B cell (primary cell): ENCODE measurements around the gene CAPN15. TPM values are rescaled to one million over a fixed set of nuclear protein-coding genes. Genes with fewer than 3 reads are reported as not detected.

Source experiments
- ATAC-seq: fragments of 200-7000 bp; cut with Tn5 transposase; one replicate; pipeline ENCODE4 v1.10.0; 2021; ENCODE audit warnings: low read depth, mild to moderate bottlenecking, moderate number of reproducible peaks, moderate library complexity
- CTCF ChIA-PET: fragments of 350-600 bp; sonication (Branson Sonifier 250); formaldehyde crosslinking; loops from one replicate; lab custom pipeline; 2021; ENCODE audit warnings: antibody characterized with exemption, inconsistent platforms; lab: Charles Lee
- POLR2A ChIA-PET: fragments of 350-600 bp; sonication (Branson Sonifier 250); formaldehyde crosslinking; loops from one replicate; lab custom pipeline; 2021; ENCODE audit warnings: antibody characterized with exemption; lab: Charles Lee
- DNase-seq: peaks from one replicate; pipeline ENCODE4 v3.0.0; 2013
- H2AFZ ChIP-seq: 2 replicates; pipeline ENCODE4 v1.6.1; 2012; ENCODE audit warnings: mild to moderate bottlenecking, low read depth, low read length; ENCODE audit not compliant: insufficient read depth, poor library complexity, severe bottlenecking
- H3K27ac ChIP-seq, 2 donors: 1 replicate in 1 of 2; 2 replicates in 1 of 2; pipeline ENCODE4 v1.5.1; 2012 to 2013; ENCODE audit warnings: low read length in 2 of 2, mild to moderate bottlenecking in 2 of 2, moderate library complexity in 1 of 2
- H3K27me3 ChIP-seq, 4 experiments: fragments of 200-600 bp in 1 of 4; sonication (generic) in 1 of 4; replicated peaks in 1 of 4; 1 replicate in 2 of 4; 2 replicates in 2 of 4; pipeline versions ENCODE4 v1.6.1 to v1.7.0; 2013 to 2016; ENCODE audit warnings: low read length in 3 of 4, mild to moderate bottlenecking in 2 of 4, mixed read lengths in 1 of 4, moderate library complexity in 1 of 4; ENCODE audit not compliant: insufficient read depth in 4 of 4, control insufficient read depth in 3 of 4; ENCODE audit errors: control extremely low read depth in 1 of 4
- H3K36me3 ChIP-seq, 2 experiments: replicated peaks in 1 of 2; 1 replicate in 1 of 2; 2 replicates in 1 of 2; pipeline versions ENCODE4 v1.6.1 to v1.7.1; 2013; ENCODE audit warnings: low read length in 1 of 2; ENCODE audit not compliant: insufficient read depth in 2 of 2, control insufficient read depth in 1 of 2; ENCODE audit errors: control extremely low read depth in 1 of 2, extremely low read depth in 1 of 2
- H3K4me1 ChIP-seq, 2 donors: fragments of 200-600 bp in 1 of 2; sonication (generic) in 1 of 2; 1 replicate in 1 of 2; 2 replicates in 1 of 2; pipeline versions ENCODE4 v1.5.1 to v1.6.1; 2013 to 2017; ENCODE audit warnings: low read length in 2 of 2; ENCODE audit not compliant: control insufficient read depth in 2 of 2, insufficient read depth in 2 of 2
- H3K4me2 ChIP-seq: replicated peaks from 2 replicates; pipeline ENCODE3; 2012; ENCODE audit warnings: mild to moderate bottlenecking, low read depth, low read length; ENCODE audit not compliant: poor library complexity, severe bottlenecking
- H3K4me3 ChIP-seq, 5 experiments: fragments of 200-600 bp in 1 of 5; sonication (generic) in 1 of 5; 1 replicate in 3 of 5; 2 replicates in 2 of 5; pipeline versions ENCODE4 v1.5.1 to v1.7.0; 2011 to 2016; ENCODE audit warnings: low read length in 4 of 5, mild to moderate bottlenecking in 4 of 5, low read depth in 2 of 5, control low read depth in 1 of 5, moderate library complexity in 1 of 5; ENCODE audit not compliant: insufficient read depth in 1 of 5; ENCODE audit errors: control extremely low read depth in 1 of 5, extremely low read depth in 1 of 5
- H3K79me2 ChIP-seq: fragments of 200-600 bp; sonication (generic); one replicate; pipeline ENCODE4 v1.6.0; 2016; ENCODE audit warnings: low read length; ENCODE audit not compliant: control insufficient read depth, insufficient read depth
- H3K9ac ChIP-seq: fragments of 200-600 bp; sonication (generic); 2 replicates; pipeline ENCODE4 v1.6.1; 2017; ENCODE audit warnings: mild to moderate bottlenecking, low read length, moderate library complexity
- H3K9me3 ChIP-seq, 3 donors: one replicate each; pipeline versions ENCODE4 v1.6.1 to v1.7.1; 2013; ENCODE audit warnings: low read length in 2 of 3; ENCODE audit not compliant: control insufficient read depth in 2 of 3, insufficient read depth in 1 of 3; ENCODE audit errors: control extremely low read depth in 1 of 3
- H4K20me1 ChIP-seq: 2 replicates; pipeline ENCODE4 v1.6.0; 2012; ENCODE audit warnings: mild to moderate bottlenecking, low read length; ENCODE audit not compliant: insufficient read depth, control insufficient read depth, poor library complexity, severe bottlenecking
- H3K27ac Mint-ChIP-seq: one replicate; pipeline ENCODE4 v1.8.0; 2021; ENCODE audit warnings: mixed read lengths
- H3K27me3 Mint-ChIP-seq: one replicate; pipeline ENCODE4 v1.8.0; 2021; ENCODE audit warnings: mixed read lengths
- H3K4me1 Mint-ChIP-seq: one replicate; pipeline ENCODE4 v1.8.0; 2021; ENCODE audit warnings: mixed read lengths
- H3K4me3 Mint-ChIP-seq: one replicate; pipeline ENCODE4 v1.8.0; 2021; ENCODE audit warnings: mixed read lengths
- H3K9me3 Mint-ChIP-seq: one replicate; pipeline ENCODE4 v1.8.0; 2022; ENCODE audit warnings: mixed read lengths; ENCODE audit not compliant: insufficient read depth
- CTCF ChIP-seq: fragments of 200-600 bp; IDR thresholded peaks from one replicate; pipeline ENCODE4 v1.8.0; 2022; ENCODE audit warnings: antibody characterized with exemption, mild to moderate bottlenecking
- EZH2 ChIP-seq: IDR thresholded peaks from 2 replicates; pipeline ENCODE4 v1.6.1; 2012; ENCODE audit warnings: borderline replicate concordance, low read depth, mild to moderate bottlenecking, moderate library complexity, low read length; ENCODE audit not compliant: insufficient read depth, poor library complexity, severe bottlenecking
- WGBS: methylation state at CpG from one replicate; pipeline ENCODE4 v1.1.5; 2013; ENCODE audit warnings: missing lambda C conversion rate; ENCODE audit not compliant: insufficient coverage; 5-methylcytosine and 5-hydroxymethylcytosine counted together
- intact Hi-C: fragments of 100-400 bp; cut with micrococcal nuclease; formaldehyde crosslinking; loops from one replicate; pipeline ENCODE4 v1.10.0; 2022
- polyA plus RNA-seq: library from polyadenylated mRNA; depleted of rRNA; stranded (reverse); fragments of >200 nt; gene quantifications from 2 replicates; pipeline ENCODE4 v1.2.3, GENCODE V29; 2012
- total RNA-seq, 2 donors: library from RNA; stranded (reverse); fragments of 120-200 nt in 1 of 2; gene quantifications; 1 replicate in 1 of 2; 2 replicates in 1 of 2; pipeline versions ENCODE4 v1.2.3 to v1.2.4, GENCODE V29; 2013 to 2022

CAPN15 gene
- total and polyA plus RNA-seq, 2 donors (not counting 1 experiment from before 2014, with no cell fraction given), result 67.2 to 77.2 TPM

- WGBS, result 27% methylated on average over 26 of the region's 26 CpGs
- H3K4me2 ChIP-seq, result peak within 1 kb of the TSS; percentile 80
- intact Hi-C loops, result no loop called here
Measured at GRCh38 chr16:566475-567372, 39.2 kb downstream of the CAPN15 start, which contains the start of gene NHLRC4. Gene NHLRC4, plus strand, starts transcription at chr16:567005. Its CDS starts 1,043 bp downstream, at chr16:568048.

More at GRCh38 chr16:566475-567372, 39.2 kb downstream of the CAPN15 start, which contains the start of gene NHLRC4:
- peak within 1 kb of the TSS; percentile 87 for H3K27ac Mint-ChIP-seq
- TF ChIP-seq EZH2, result no peak
- no peak for TF ChIP-seq CTCF
- H3K27ac ChIP-seq, result peak within 1 kb of the TSS; percentile 41 to 65
- ChIA-PET CTCF (interaction anchor here (0.6 to 0.7 kb wide), 2 partner anchors 174 to 459 kb away, joined by 4 read pairs; no protein-coding TSS in a partner anchor), POLR2A (interaction anchor here (0.8 to 3.0 kb wide), 3 partner anchors 22 to 70 kb away, joined by 3 to 8 read pairs (median 6); partner anchors contain the start of genes CAPN15 and METTL26)
- no peaks in the 10 kb centered on the region for H3K9me3 Mint-ChIP-seq
- H3K79me2 ChIP-seq, result peaks cover 27% of the 10 kb centered on the region
- peaks cover 6% of the 10 kb centered on the region for H3K27me3 Mint-ChIP-seq
- no peaks in the 10 kb centered on the region for H3K36me3 ChIP-seq
- DNase-seq, result peak; percentile 72
- no peaks in the 10 kb centered on the region for H3K9me3 ChIP-seq
- H3K4me1 ChIP-seq, result peaks cover 33 to 48% of the 10 kb centered on the region in 2 donors
- peak within 1 kb of the TSS; percentile 78 for H3K4me3 Mint-ChIP-seq
- ATAC-seq, result peak; percentile 62
- peak within 1 kb of the TSS; percentile 58 for H3K9ac ChIP-seq
- peak within 1 kb of the TSS in 4 of 5 experiments; percentile 37 to 59 (median 44) for H3K4me3 ChIP-seq
- peak within 1 kb of the TSS; percentile 84 for H2AFZ ChIP-seq
- H4K20me1 ChIP-seq, result no peaks in the 10 kb centered on the region
- peaks cover 33% of the 10 kb centered on the region for H3K4me1 Mint-ChIP-seq
- H3K27me3 ChIP-seq, result peaks cover 0 to 4% (median under 1%) of the 10 kb centered on the region in 4 experiments
